Measurements from ENCODE around the gene APH1A.
"Not testable (repeated sequence)": the region's sequence is repeated elsewhere in the genome, so short reads cannot be mapped to it uniquely, and the experiment has no call there.

The APH1A gene

DNA sequence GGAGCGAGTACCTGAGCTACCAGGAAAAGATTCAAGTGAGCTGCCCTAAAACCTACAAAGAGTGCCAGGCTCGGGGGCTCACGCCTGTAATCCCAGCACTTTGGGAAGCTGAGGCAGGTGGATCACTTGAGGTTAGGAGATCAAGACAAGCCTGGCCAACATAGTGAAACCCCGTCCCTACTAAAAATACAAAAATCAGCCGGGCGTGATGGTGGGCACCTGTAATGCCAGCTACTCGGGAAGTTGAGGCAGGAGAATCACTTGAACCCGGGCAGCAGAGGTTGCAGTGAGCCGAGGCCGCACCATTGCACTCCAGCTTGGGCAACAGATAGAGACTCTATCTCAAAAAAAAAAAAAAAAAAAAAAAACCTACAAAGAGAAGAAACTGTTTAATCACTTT, 35.9 kb downstream of the APH1A start:
- not testable (repeated sequence) for DNase-seq

DNA sequence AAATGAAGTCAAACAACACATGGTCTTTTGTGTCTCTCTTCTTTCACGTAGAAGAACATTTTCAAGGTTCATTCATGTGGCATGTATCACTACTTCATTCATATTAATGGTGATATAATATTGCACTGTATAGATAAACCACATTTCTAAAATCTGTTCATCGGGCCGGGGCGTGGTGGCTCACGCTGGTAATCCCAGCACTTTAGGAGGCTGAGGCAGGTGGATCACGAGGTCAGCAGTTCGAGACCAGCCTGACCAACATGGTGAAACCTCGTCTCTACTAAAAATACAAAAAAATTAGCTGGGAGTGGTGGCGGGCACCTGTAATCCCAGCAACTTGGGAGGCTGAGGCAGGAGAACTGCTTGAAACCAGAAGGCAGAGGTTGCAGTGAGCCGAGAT, 40.6 kb downstream of the APH1A start:
- DNase-seq: not testable (repeated sequence)

DNA sequence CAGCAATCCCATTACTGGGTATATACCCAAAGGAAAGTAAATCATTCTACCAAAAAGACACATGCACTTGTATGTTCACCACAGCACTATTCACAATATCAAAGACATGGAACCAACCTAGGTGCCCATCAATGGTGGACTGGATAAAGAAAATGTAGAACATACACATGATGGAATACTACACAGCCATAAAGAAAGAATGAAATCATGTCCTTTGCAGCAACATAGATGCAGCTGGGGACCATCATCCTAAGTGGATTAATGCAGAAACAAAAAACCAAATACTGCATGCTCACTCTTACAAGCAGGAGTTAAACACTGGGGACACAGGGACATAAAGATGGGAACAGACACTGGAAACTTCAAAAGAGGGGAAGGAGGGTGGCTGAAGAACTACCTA, 41.6 kb downstream of the APH1A start:
- no peak for DNase-seq

DNA sequence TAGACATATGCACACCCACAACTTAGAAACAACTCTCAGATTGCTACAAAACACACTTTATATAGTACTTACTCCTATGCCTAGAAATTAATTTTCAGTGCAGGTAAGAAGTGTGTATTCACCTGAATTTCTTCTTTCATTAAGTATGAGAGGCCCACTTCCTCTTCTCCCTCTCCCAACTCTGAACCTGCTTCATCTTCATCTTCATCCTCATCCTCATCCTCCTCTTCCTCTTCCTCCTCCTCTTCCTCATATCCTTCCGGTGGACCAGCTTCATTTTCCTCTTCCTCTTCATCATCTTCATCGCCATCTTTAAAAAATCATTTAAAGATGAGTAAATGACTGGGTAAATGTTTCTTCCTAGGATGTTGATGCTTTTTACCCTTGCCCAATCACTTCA, 42.3 kb downstream of the APH1A start:
- no peak for DNase-seq

DNA sequence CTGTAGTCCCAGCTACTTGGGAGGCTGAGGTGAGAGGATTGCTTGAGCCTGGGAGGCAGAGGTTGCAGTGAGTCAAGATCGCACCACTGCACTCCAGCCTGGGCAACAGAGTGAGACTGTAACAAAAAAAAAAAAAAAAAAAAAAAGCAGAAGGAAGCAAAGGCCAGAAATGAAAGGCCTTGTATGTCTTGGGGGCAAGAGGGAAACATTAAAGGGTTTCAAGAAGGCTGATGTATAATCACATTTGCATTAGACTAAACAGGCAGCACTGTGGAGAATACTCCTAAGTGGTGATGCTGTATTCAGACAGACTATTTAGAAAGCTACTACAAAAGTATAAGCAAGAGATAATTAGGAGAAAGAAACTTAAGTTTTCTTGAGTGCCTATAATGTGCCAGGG, 43.3 kb downstream of the APH1A start:
- no peak for DNase-seq

GRCh38 chr1:150224983-150225382, 43.8 kb downstream of the APH1A start:
- DNase-seq: no peak

DNA sequence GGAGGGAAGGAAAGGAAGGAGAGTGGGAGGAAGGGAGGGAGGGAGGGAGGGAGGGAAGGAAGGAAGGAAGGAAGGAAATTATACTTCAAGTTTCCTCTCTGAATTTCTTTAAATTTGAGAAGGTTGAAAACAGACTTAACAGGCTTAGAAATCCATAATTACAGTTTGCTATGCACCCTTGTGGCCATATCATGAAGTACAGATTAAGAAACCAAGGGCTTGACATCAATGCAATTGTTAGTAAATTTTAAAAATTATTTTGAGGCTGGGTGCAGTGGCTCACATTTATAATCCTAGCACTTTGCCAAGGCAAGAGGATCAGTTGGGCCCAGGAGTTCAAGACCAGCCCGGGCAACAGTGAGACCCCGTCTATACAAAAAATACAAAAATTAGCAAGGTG, 47.3 kb downstream of the APH1A start:
- no peak for DNase-seq

- not testable (repeated sequence) for DNase-seq
Observed at GRCh38 chr1:150215855-150216254, 53.0 kb downstream of the APH1A start.
